NCI-H2196 treated with DMSO at 0.1 percent for 48 hours (cell line): ENCODE results near the gene QRSL1.
"Not testable (repeated sequence)": the region's sequence is repeated elsewhere in the genome, so short reads cannot be mapped to it uniquely, and the experiment has no call there.

ENCODE experiments used
- DNase-seq: peaks from one replicate; lab custom pipeline; 2025; ENCODE audit not compliant: unreplicated experiment; lab: John Stamatoyannopoulos, UW

QRSL1 gene, protein sequence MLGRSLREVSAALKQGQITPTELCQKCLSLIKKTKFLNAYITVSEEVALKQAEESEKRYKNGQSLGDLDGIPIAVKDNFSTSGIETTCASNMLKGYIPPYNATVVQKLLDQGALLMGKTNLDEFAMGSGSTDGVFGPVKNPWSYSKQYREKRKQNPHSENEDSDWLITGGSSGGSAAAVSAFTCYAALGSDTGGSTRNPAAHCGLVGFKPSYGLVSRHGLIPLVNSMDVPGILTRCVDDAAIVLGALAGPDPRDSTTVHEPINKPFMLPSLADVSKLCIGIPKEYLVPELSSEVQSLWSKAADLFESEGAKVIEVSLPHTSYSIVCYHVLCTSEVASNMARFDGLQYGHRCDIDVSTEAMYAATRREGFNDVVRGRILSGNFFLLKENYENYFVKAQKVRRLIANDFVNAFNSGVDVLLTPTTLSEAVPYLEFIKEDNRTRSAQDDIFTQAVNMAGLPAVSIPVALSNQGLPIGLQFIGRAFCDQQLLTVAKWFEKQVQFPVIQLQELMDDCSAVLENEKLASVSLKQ

DNA sequence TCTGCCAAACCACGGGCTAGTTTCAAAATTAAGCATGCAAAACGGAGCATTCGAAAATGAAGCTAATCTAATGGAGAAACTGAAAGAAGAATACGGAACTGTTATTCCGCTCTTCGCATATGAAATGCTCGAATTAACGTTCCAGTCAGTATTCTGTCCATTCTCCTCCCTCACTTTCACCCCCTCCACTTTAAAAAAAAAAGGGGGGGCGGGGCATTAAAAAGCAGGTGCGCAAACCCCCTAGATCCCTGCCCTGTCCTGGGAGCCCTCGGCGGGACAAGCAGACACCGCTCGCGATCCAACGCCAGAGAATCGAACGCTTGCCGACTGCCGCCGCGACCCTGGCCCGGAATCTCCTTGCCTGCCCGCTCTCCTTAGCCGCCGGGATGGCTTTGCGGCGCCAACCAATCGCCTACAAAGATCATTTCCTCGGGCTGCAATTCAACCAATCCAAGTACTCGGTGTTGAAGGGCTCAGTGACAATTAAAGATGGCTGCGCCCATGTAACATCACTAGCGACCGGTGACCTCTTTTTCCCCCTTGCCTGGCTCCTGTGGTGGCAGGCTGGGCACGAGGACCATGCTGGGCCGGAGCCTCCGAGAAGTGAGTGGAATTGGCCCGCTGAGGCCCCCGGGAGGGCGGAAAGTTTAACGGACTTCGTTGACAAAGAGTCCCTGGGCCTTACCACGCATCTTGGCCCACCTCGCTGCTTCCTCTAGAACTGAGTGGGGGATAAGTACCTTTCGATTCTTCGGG lies at the start of gene QRSL1, which contains the start of gene RTN4IP1:
Gene QRSL1, plus strand, starts transcription at position 476 of the 756 bp plus-strand sequence. Its CDS starts 104 bp downstream, at position 580.
Gene RTN4IP1, minus strand, starts transcription at position 396 of the 756 bp plus-strand sequence. CDS start 477 bp downstream, outside the sequence.
- DNase-seq, result peak; percentile 89

DNA sequence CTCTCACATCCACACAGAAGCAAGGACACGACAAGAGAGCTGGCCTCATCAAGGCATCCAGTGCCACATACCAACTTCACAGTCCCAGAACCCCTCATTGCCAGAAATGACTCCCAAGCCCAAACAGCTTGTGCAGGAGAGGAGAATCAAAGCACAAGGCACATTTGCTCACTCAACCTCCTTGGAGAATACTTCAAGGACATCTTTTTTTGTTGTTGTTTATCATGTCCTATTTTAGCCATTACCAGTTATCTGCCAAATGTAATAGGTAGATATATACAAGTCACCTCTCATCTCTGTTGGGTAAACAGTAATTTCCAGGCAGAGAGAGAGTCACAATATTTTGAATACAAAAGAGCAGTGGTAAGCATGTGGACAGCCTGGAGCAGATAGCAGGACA lies 47.9 kb upstream of the QRSL1 start:
- no peak for DNase-seq

DNA sequence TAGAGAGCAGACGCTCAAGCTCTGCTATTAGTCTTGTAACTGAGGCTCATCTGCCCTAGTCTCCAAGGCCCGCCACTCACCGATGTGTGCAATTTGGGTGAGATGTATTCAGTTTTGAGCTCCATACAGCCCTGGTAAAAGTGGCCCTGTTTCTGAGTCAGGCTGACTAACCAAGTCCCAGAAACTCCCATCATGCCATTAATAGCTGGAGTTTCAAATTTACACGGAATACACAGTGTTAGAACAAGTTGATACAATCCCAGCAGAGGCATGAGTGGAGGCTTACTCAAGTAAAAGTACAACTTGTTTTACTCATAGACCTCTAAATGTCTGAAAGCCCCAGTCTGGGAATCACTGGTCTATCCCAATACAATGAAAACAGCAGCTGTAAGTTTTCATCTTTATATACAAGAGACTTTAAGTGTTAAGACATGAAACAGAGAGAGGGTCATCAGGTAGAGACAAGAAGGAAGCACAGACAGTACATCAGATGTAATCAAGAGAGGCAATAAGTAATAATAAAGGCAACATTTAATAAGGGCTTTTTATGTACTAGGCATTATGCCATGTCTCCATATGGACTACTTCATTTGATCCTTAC lies 42.5 kb upstream of the QRSL1 start:
- DNase-seq, result no peak

DNA sequence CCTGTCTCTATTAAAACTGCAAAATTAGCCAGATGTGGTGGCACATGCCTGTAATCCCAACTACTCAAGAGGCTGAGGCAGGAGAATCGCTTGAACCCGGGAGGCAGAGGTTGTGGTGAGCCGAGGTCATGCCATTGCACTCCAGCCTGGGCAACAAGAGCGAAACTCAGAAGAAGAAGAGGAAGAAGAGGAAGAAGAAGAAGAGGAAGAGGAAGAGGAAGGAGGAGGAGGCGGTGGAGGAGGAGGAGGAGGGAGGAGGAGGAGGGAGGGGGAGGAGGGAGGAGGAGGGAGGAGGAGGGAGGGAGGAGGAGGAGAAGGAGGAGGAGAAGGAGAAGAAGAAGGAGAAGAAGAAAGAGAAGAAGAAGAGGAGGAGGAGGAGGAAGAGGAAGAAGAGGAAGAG lies 40.4 kb upstream of the QRSL1 start:
- DNase-seq, result not testable (repeated sequence)

DNA sequence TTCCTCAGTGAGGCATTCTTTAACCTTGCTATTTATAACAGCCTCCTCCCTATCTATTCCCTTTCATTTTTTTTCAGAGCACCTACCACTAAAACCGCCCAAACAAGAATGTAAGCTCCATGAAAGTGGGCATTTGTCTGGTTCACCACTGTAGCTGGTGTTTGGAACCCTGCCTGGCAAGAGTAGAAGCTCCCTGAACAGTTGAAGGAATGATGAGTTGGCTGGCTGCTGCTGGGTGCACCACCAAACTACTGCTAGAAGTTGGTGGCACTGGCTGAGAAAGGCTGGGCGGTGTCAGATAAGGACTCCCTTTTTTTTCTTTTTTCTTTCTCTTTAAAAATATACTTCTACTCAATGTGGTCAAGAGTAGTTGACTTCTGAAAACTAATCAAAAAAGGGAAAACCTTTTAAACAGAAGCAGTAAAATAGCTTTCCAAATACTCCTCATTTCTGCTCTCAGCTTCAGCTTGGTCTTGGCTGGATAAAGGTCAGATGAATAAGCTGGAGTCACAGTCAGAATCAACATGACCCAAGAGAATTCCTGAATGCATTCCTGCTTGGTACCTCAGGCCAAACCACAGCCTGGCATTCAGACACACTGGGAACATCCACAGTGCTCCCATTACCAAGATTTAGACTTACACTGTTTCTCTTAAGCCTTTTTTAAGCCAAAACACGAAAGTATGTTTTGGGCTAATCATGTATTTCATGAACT lies 38.1 kb upstream of the QRSL1 start:
- no peak for DNase-seq

DNA sequence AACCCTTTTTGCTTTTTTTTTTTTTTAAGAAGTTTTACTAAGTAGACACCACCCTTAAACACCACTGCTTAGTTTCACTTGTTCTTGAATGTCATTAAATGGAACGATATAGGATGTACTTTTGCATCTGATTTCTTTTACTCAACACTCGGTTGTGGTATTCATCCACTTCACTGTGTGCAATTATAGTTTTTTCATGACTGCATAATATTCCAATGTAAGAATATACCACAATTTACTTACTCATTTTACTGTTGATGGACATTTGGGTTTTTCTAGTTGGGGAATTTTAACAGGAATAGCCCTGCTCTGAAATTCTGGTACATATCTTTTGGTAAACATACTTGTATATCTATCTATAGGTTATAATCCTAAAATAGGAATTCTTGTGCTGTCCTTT lies 29.9 kb upstream of the QRSL1 start:
- no peak for DNase-seq

DNA sequence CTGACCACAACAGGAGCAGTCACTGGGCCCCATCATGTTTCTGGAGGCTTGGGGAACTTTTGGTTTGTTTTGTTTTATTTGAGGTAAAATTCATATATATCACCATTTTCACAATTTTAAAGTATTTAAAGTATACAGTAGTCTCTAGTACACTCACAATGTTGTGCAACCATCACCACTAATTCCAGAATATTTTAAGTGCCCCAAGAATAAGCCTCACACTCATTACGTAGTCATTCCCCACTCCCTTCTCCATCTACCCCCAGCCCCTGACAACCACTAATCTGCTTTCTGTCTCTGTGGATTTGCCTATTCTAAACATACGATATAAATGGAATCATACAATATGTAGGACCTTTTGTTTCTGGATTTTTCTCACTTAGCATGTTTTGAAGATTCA lies 29.0 kb upstream of the QRSL1 start:
- no peak for DNase-seq

DNA sequence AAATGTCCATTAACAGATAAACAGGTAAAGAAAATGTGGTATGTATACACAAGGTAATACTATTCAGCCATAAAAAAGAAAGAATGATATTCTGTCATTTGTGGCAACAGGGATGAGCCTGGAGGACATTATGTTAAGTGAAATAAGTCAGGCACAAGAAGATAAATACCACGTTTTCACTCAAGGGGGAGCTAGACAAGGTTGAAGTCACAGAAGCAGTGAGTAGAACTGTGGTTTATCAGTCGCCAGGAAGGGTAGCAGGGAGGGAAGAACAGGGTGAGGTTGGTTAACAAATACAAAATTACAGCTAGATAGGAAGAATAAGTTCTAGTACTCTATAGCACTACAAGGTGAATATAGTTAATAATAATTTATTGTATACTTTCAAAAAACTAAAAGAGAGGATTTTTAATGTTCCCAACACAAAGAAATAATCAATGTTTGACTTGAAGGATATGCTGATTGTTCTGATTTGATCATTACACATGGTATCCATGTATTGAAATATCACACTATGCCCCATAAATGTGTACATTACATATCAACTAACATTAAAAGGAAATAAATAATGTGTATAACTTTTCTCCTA lies 21.2 kb upstream of the QRSL1 start:
- no peak for DNase-seq

DNA sequence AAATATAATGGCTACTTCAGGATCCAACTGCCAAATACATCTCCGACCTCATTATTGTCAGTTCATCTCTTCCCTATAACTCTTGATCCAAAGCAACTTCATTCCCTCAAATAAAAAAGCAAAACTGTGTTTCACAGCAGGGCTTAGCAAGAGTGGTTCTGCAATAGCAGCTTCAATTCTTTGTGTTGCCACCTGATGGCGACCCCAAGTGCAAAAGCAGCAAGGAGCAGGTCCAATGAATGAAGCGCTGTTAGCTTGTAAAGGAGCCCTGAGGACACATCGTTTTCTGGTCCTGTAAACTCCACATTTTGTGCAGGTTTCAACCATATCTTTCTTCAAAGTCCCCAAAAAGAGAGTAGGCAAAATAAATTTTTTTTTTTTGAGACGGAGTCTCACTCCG lies 19.7 kb upstream of the QRSL1 start:
- DNase-seq, result peak; percentile 28

DNA sequence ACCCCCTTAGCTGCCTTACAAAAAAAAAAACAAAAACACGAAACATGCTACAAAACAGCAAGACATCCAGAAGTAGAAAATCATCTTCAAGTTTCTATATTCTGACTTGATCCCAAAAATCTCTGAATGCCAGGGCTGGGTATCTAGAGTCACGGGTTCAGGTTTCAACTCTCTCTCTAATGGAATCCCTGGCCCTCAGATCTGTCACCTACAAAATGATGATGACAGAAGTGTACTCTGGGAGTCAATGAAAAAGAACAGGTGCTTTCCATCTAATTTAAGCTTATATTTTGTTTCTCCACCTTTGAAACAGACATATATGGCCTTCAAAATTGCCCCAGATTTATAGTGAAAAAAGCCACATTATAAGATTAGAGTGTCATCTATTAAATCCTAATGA lies 18.3 kb upstream of the QRSL1 start:
- no peak for DNase-seq

DNA sequence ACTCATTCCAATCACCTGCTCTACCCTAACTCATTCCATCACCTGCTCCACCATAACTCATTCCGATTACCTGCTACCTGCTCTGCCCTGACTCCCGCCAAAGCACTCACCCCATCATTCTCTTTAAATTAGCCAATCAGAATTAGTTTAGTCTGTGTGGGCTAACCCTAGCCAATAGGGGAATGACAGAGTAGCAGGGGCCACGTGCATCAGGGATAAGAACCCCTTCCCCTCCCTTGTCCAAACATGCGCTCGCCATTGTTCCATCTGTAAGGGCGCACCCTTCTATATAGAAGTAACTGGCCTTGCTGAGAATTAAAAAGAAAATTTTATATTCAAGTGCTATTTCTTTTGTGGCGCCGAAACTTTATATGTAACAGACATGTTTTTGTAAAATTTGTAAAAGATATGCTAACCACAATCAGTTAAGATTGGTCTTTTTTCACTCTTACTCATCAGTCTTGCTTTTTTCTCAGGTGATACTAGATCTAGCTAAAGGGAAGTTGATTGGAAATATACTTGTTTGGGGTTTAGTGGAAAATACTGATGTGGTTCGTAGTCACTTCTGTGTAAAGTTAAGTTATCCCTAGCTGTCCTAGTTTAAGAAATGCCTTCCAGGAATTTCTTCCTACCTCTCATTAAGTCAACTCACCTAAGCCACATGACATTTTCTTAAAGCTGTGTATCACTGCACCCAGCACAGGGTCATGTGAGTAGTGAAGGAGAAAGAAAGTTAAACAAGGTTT lies 16.5 kb upstream of the QRSL1 start:
- no peak for DNase-seq

DNA sequence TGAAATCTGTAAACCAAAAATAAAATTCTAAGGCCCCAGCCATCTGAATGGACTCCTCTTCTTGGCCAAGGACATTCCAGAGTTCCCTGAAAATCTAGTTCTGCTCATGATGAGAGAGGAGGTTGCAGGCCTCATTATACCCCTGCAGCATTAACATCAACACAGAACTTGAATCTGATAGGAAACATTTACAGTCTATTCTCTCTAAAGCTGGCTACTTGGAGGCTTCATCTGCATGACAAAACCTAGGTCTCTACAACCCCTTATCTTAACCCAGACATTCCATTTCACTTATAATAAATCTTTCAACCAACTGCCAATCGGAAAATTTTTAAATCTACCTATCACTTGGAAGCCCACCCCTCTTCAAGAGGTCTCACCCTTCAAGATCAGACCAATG lies 15.8 kb upstream of the QRSL1 start:
- no peak for DNase-seq

DNA sequence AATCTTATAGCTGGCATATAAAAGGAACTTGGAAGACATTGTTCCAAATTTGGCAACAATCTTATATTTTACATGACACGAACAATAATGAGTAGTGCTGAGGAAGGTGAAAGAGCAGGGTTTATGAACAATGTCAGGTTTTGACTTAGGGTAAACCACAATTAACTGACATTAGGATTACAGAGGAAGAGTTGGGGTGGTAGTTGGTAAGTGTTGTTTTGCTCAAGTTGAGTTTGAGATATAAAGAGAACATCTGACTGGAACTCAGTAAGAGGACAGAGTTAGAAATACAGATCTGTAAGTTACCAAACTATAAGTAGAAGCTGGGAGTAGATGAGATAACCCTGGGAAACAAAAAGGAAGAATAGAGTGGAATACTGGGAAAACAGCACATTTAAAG lies 15.2 kb upstream of the QRSL1 start:
- DNase-seq, result no peak

DNA sequence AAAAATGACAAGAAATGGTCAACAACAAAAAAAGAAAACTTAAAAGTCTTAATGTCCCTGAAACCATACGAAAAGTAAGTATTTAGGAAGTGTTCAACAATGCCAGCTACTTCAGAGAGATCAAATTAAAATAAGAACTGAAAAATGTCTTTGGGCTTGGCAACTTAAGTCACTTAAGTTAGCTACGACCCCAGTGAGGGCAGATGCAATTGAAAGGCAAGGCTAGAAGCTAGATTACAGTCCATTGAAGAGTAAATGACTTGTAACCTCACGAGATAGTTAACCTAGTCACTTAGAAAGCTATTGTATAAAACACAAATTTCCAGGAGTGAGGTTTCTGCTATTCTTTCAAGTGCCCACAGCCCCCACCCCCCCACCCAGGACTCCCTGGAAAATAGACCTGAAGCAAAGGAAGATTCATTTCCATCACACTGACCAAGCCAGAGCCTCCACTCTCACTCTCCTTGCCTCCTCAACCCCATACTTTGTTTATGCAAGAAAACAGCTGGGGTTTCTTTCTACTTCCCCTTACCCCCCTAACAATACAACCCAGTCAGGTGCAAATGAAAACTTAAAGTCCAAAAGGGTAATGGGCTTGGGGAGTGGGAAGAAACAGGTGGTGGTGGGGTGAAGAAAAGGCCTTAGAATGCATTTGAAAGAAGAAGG lies 14.7 kb upstream of the QRSL1 start:
- no peak for DNase-seq

DNA sequence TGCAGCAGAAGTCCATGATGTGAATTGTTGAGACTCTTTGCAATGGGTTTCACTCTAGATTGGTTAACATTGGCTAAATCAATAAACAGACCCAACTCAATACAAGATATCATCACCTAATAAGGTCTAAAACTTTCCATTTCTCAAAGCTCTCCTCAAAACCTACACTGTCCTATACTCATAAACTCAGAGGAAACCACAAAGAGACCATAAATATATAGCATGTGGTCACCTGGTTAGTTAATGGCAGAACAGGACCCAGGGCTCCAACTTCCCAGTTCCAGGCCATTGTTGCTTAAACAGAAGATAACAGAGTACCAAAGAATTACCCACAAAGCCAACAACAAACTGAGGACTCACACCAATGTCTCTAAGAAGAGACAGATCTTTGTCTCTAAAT lies 12.1 kb upstream of the QRSL1 start:
- no peak for DNase-seq

DNA sequence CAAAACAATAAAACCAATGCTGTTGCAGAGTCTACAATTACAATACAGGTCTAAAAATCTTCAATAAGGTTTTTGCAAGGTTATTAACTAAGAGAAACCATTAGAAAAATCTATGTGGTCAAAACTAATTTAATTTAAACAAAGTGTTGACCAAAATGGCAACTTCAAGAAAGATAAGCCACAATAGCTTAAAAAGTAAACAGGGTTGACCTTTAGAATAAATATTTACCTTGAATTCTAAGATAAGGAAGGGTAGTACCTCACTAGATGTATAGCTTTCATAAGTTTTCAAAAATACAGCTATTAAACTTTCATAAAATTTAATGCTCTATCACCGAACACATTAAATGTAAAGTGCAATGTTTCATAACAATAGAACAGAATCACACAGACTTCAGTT lies 11.5 kb upstream of the QRSL1 start:
- no peak for DNase-seq

DNA sequence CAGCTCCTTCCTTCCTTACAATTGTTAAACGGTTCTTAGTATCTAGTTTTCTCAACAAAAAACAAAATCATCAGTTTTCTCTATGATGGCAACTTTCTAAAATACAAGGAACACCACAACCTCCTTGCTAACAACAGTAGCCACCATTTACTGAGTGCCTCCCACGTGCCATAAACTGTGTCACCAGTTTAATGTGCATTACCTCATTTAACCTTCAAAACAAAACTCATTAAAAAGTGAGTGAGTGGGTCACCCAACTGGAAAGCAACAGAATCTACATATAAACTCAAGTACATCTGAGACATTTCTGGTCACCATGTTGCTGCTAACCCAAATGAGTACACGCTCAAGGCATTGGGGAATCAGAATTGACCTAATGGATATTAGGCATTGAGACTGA lies 11.1 kb upstream of the QRSL1 start:
- no peak for DNase-seq

DNA sequence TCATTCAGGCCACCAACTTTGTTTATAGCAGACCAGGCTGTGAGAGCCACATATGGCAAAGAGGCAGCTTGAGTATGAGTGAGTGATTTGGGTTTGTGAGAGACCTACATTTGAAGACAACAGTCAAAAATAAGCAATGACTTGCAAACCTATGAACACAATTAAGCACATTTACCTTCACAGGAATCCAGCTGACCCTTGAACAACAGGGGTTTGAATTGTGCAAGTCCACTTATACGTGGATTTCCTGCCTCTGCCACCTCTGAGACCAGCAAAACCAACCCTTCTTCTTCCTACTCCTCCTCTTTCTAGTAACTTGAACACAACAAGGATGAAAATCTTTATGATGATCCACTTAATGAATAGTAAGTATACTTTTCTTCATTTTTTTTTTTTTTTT lies 10.2 kb upstream of the QRSL1 start:
- DNase-seq, result no peak

DNA sequence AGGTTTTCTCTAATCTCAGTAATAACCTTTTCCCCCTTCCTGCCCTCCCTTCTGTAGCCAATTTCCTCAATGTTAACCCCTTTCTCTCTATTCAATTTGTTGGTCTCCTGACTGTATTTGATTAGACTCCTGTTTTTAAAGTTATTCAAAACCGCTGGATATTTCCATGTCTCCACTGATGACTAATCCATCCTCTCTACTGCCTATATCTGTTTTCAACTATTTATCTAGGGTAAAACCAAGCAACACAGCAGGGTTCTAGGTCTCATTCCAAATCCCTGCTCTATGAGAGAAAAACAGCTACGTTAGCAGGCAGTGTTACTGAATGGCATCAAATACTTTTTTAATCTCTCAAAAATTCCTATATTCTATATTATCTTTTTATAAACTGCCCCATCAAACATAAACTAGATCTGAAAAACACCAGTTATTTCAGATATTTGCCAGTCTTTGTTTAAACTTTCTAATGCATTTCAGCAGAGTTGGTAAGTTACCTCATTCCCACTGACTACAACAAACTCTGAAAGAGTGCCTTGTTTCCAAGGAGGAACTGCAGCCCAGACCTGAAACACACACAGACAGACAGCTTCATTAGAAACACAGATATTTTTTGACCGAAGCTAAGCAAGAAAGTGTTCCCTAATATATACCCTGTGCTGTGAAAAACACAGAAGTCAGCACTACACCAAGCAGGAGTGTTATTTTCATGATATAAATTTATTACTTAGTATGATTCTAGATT lies 8.3 kb upstream of the QRSL1 start:
- DNase-seq, result no peak
